HG02884 (cell line): ENCODE measurements around the gene EEF2K.

ENCODE experiments used
- ATAC-seq: cut with Tn5 transposase; IDR thresholded peaks from one replicate; pipeline ENCODE4 v1.9.1; 2021; ENCODE audit warnings: mild to moderate bottlenecking, moderate library complexity; ENCODE audit not compliant: unreplicated experiment

Gene EEF2K

DNA sequence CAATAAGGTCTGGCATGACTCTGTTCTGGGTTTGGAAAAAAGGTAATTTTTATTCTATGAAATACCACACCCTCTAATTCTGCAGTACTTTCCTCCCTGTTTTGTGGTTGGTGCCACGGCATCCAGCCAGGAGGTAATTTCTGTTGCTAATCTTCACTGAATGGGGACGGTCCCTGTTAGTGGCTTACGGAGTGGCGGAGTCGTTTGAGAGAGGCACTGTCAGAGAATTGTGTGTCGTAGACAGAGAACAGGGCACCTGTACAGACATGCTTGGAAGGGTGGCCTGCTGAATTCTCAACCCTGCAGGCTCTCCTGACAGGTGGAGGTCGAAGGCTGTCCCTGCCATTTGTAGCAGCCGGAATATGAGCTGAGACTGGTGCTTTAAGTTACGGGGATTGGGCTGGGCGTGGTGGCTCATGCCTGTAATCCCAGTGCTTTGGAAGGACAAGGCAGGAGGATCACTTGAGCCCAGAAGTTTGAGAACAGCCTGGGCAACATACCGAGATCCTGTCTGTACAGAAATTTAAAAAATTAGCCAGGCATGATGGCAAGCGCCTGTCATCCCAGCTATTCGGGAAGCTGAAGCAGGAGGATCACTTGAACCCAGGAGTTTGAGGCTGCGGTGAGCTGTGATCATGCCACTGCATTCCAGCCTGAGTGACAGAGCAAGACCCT is 33.2 kb downstream of the EEF2K start:
- no peak for ATAC-seq

DNA sequence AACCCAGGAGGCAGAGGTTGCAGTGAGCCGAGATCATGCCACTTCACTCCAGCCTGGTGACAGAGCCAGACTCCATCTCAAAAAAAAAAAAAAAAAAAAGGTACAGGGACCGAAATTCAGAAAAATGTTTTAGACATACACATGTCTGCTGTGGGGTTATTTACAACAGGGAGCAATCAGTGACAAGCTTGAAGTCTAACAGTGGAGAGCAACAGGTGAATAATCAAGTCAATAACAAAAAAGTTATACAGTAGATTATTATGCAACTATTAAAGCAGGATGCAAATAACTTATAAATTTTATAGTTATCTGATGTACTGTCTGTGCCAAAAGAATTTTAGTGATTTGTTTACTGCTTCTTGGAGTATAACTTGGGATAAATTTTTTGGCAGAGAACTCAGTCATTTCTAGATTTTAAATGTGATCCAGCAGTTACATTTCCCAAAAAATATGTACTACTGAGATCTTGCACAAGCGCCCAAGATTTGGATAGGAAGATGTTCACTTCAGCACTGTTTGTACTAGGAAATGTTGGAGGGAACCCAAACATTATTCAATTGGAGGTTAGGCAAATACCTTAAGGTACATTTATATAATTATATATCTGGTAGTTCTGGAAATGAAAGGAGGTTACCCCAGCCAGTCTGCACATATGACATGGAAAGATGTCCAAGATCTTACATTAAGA is 34.1 kb downstream of the EEF2K start:
- ATAC-seq = no peak

DNA sequence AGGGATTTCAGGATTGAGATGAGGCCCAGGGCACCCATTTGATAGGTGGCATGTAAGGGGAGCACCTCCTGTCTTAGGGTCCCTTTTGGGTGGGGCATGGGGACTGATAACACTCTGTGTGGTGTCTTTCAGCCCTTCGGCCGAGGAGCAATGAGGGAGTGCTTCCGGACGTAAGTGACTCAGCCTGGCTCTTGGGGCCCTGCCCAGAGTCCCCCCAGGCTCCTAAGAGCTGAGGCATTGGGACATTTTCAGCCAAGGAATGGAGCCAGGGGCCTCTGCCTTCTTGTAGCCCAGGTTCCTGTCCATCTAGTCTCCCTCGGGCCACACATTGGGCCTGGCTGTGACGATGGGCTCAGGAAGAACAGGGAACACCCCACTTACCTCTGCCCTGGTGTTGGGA is 44.4 kb downstream of the EEF2K start:
- ATAC-seq = no peak

DNA sequence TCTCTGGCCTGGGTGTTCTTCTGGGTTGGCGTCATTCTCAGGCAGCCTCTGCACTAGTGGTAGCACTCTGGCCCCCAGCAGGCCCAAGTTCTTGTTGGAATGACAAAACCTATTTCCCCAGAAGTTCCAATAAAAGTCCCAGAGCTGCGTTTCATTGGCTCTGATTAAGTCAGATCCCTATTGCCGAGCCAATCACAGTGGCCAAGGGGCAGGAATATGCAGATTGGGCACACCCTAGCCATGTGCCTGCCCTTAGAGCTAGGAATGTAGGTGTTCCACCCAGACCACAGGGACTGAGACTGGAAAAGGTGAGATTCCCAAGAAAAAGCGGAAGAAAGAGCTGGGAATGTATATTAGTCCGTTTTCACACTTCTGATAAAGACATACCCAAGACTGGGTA is 46.2 kb downstream of the EEF2K start:
- ATAC-seq = no peak

DNA sequence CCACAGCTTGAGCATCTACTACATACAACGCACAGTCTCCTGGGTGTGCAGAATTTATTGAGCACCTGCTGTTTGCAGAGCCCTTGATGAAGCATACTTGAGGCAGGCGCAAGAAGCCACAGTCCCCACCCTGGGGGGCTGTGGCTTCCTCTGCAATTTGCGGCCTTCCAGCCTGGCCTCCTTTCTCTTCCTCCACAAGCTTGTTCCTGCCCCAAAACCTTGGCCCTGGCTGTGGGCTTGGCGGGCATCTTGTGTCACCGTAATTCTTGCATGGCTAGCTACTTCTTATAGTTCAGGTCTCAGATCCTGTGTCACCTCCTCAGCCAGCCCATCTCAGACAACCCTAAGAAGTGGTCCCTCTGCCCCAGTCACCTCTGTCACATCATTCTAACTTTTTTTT is 47.2 kb downstream of the EEF2K start:
- no peak for ATAC-seq

DNA sequence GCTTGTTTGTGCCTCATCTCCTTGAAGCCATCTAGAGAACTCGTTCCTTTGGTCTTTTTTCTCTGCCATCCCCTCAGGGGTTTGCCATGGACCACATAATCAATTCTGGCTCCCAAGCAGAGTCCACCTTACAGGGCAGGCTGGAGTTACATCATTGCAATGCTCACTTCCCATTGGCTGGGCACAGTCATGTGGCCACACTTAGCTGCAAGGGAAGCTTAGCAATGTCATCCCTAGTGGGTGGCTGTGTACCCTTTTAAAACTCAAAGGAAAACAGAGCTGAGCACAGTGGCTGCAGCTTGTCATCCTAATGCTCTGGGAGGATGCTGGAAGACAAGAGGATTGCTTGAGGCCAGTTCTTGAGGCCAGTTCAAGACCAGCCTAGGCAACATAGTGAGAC is 49.3 kb downstream of the EEF2K start:
- ATAC-seq = no peak

DNA sequence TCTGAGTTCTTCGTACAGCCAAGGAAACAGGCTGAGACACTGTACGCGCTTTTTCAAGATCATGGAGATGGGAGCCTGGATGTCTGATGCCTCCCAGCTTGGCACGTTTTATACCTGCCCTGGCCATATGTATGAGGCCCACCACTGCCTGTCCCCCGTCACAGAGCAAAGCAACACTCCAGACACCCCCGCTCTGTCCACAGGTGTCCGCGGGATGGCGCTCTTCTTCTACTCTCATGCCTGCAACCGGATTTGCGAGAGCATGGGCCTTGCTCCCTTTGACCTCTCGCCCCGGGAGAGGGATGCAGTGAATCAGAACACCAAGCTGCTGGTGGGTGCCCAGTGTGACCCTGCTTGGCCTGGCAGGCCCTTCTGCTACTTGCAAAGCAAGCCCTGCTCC is 51.4 kb downstream of the EEF2K start:
- no peak for ATAC-seq

DNA sequence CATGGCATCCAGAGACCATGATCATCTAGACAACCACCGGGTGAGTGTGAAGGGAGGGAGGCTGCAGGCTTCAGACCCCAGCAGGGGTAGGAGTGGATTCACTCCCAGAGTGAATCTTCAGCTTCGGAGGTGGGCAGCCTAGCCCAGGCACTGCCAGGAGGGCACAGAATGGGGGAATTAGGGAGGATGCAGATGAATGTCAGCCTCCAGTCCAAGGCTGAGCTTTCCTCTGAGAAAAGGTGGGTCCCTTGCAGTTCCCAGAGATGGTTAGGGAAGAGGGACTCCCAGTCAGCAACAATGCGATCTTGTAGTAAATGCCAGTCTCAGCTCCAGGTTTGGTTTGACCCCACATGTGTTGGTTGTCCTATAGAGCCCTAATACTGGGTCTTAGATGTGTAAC is 54.4 kb downstream of the EEF2K start:
- ATAC-seq = no peak

DNA sequence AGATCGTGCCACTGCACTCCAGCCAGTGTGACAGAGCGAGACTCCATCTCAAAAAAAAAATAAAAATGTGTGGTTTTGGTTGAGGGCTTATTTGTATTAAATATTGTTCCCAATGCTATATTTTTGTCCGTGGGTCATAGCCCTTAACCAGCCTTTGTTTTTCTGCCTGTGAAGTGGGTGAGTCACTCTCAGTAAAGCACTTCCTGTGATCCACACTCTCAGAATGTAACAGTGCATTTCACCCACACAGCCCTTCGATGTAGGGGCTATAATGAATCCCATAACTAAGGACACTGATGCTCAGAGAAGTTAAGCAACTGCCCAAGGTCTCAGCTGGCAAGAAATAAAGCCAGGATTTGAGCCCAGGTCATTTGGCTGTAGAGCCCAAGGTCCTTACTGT is 56.4 kb downstream of the EEF2K start:
- ATAC-seq = no peak

DNA sequence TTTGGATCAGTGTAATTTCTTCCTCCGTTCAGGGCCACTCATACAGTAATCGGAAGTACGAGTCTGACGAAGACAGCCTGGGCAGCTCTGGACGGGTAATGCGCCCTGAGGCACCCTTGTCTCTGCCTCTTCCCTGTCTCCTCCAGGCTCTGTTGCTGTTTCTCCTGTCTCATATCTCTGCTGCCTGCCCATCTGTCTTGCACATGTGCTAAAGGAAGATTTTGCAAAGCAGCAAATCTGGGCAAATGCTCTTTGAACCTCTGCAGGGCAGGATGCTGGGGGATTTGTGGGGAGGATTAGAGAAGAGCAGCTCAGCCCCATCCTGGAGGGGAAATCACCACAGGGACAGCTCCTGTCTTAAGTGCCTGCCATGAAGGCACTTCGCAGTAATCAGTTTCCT is 58.7 kb downstream of the EEF2K start:
- ATAC-seq = no peak

DNA sequence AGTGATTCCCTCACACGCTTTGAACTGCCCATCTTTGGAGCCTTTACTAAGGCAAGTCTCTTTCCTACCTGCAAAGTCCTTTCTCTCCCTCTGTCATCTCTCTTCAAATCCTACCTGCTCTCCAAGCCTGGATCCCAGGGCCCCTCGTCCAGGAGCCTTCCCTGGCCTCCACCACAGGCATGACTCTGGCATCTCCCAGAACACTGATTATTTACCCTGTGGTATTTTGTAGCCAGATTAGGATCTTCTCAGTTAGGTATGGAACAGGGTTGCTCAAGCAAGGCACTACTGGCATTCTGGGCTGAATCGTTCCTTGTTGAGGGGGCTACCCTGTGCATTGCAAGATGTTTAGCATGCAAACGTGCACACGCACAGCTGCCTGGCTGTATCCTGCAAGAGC is 59.3 kb downstream of the EEF2K start:
- no peak for ATAC-seq

DNA sequence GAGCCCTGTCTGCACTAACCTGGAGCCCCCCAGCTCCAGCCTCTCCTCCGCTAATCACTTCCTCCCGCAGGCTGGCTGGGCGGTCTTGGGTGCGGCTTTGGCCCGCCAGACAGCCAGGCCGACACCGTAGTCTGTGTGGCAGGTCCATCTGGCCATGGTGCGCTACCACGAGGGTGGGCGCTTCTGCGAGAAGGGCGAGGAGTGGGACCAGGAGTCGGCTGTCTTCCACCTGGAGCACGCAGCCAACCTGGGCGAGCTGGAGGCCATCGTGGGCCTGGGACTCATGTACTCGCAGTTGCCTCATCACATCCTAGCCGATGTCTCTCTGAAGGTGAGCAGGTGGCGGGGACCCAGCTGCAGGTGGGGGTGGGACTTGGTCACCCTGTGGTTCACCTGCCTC is 60.5 kb downstream of the EEF2K start:
- no peak for ATAC-seq

DNA sequence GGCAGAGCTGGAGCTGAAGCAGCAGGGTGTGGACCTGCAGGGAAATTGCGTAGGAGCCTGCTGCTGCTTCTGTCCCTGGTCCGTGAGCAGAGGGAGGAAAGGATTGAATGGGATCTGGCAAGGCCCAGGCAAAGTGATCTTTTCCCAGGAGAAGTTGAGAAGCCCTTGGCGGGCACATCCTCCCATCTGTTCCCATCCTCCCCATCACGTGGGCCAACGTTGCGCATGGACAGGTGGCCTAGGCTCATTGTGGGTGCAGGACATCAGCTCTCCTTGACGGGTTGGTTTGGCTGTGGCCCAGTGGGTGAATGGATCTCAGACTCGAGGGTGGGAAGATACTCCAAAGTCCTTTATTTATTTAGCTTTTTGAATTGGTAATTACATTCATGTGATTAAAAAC is 61.7 kb downstream of the EEF2K start:
- no peak for ATAC-seq

DNA sequence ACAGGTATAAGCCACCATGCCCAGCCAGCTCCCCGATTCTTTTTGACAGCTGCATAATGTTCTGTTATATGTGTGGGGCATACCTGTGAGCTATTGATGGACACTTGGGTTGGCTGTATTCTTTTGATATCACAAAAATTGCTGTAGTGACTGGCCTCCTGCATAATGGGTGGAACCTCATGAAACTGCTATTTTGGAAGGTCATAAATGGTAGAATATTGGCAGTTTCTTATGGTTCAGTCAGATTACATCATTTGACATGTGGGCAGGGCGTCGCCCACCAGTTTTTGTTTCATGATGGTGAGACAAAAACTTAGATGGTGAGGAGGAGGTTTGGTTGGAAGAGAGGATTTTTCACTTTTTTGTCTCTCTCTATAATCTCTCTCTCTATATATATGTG is 64.4 kb downstream of the EEF2K start:
- no peak for ATAC-seq

DNA sequence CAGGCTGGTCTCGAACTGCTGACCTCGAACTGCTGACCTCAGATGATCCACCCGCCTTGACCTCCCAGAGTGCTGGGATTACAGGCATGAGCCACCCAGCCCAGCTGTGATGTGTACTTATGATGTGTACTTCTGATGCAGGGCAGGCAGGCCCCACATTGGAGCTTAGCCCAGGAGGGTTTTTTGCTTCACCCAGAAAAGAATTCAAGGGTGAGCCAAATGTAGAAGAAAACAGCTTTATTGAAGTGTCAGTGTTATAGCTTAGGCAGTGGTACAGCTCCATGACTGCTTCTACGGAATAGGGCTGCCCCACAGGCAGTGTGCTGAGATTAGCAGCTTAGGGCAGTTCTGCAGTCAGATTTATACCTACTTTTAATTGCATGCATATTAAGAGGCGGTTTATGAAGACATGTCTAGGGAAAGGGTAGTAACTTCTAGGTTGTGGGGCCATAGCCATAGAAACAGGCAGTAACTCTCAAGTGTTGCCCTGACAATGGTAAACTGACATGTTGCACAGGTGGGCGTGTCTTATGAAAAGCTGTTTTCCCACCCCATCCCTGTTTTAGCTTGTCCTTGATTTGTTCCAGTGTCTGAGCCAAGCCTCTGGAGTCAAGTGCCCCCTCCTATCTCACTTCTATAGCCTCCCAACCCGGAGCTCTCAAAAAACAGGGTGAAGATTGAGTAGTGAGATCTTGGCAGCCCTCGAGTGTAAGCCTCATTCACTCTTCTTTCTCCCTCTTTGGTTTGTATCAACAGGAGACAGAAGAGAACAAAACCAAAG is 67.0 kb downstream of the EEF2K start:
- ATAC-seq = no peak

DNA sequence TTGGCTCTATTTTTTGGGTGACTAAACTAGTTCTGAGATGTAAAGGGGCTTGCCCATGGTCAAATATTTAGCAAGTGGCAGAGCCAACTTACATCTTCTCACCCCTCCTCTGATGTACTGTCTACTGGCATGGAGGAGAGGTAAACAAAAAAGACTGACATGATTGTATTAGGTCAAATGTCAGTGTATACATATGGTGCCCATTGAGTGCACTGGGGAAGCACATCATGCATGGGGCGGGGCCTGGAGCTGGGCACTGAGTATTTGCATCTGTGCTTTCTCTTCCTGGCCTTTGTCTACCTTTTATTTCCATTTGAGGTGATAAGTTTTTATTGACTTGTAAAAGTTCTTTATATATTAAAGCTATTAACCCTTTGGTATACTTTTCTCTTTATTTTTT is 68.8 kb downstream of the EEF2K start:
- no peak for ATAC-seq

DNA sequence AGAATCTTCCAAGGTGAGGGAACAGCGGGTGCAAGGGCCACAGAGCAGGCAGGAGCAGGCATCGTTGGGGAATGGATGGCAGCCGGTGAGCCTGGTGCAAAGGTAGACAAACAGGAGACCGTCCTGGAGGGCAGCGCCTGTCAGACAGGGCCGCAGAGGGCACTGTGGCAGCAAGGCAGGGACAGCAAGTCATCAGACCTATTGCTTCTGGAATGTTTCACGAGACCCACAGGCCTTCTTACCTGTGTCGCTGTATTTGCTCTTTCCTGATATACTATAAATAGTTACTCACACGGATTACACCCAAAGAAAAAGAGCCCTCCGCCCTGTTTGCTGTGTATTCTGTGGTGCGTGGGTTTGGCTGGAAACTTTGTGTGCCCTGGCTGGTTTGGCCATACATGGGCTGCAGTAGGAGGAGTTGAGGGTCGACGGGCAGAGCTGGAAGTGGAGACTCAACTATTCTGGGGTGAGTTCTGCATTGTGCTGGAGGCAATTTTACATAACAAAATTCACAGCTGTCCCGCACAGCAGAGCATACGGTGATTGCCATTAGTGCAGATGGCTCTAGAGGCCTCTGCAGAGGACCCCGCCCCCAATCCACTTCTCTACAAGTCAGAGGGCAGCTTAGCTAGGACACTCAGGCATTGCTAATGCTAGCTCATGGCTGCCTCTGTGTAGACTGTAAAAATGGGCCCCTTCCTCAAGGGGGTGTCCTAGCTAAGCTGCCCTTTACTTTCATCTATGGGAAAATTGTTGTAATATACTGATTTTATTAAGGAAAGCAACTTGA is 72.6 kb downstream of the EEF2K start:
- no peak for ATAC-seq

DNA sequence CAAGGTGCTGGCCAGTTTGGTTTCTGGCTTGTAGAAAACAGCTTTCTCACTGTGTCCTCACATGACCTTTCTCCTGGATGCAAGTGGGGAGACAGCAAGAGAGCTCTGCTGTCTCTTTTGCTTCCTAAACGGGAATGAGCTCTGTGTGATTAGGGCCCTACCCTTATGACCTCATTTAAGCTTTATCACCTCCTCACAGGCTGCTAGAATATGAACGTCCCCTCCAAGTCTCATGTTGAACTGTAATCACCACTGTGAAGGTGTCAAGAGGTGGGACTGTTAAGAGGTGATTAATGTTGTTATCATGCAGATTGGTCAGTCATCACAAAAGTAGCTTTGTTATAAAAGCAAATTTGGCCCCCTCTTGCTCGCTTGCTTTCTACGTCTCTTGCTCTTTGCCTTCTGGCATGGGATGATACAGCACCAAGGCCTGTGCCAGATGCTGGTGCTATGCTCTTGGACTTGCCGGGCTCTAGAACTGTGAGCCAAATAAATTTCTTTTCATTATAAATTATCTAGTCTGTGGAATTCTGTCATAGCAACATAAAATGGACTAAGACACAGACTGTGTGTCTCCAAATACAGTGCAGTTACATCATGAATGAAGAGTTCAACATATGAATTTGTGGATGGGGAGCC is 76.3 kb downstream of the EEF2K start:
- no peak for ATAC-seq

DNA sequence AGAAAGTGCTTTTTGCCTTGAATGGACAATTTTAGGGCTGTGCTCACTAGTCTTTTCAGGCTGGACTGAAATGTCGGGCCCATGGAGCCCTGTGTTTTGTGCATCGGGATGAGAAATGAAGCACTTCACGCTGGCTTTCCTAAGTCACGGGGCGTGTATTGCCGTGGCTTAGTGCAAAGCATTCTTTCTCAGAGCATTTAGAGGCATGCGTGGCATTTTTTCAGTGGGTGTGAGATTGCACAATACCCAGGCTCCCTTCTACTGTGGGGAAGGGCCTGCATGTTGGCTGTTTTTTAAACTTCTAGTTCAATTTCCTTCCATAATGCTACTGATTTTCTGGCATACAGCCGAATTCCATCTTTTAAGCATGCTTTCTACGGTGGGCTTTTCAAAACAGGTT is 78.6 kb downstream of the EEF2K start:
- ATAC-seq = no peak

DNA sequence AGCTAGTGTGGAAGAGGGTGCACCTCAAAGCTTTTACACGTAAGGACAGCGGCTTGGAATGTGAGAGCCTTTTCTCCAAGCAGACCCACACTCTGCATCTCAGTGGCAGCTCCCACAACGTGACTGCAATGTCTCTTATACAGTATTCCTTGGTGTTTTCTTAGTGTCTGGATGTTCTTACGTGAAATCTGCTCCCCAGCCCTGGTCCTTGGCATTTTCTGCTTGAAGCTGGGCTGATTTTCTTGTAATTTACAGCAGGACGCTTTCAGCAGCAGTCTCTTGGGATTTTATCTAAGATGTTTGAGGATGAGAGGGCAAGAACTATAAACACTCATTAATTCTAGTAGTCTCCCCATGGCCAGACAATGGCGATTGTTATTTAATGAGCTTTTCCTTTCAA is 79.0 kb downstream of the EEF2K start:
- ATAC-seq = no peak

DNA sequence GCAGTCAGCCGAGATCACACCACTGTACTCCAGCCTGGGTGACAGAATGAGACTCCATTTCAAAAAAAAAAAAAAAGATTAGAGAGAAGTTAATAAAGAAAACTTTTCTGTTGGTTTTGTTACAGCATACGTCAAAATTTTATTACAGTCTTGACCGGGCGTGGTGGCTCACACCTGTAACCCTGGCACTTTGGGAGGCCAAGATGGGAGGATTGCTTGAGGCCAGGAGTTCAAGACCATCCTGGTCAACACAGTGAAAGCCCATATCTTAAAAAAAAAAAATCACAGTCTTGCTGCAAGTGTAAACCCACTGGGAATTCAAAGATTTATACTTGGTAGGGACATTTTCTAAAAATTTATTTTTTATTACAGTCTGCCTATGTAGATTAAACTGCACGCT is 84.9 kb downstream of the EEF2K start:
- ATAC-seq = no peak
